GM08714 (cell line): ENCODE data around the gene PLAAT2.

Source experiments
- H3K4me3 ChIP-seq: fragments of 200-500 bp; sonication (Bioruptor generic); 2 replicates; pipeline ENCODE4 v1.5.1; 2014; ENCODE audit warnings: mild to moderate bottlenecking, low read length, inconsistent platforms
- ZNF274 ChIP-seq: IDR thresholded peaks from 2 replicates; pipeline ENCODE4 v1.6.1; 2012; ENCODE audit warnings: mild to moderate bottlenecking, low read depth, low read length

PLAAT2 gene

DNA sequence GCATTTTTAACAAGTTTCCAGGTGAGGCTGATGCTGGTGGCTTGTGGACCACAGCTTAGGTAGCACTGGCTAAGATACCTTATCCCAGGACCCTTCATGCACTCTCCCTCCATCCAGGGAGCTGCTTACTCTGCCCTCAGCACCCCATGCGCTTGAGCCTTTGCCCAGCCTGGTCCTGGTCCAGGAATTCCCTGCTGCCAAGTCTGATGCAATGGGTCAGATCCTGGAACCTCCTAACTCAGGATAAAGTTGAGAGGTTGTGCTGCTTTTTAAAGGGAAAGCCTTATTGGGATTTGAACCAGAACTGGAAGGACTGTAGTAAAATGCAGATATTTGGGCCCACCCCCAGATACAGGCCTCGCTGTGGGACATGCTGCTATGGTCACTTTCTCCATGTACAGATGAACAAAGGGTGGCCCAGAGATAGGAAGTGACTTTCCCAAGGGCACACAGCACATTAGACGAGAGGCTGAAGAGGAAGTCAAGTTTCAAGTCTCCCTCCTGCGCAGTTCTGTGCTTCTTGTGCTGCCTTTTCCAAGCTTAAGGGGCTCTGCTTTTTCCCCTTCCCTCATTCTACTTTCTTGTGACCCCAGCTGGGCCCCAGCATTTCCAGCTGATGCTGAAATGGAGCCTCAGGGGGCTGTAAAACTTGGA is 58.1 kb downstream of the PLAAT2 start:
- TF ChIP-seq ZNF274: no peak
- no peak overlapping the region for H3K4me3 ChIP-seq

DNA sequence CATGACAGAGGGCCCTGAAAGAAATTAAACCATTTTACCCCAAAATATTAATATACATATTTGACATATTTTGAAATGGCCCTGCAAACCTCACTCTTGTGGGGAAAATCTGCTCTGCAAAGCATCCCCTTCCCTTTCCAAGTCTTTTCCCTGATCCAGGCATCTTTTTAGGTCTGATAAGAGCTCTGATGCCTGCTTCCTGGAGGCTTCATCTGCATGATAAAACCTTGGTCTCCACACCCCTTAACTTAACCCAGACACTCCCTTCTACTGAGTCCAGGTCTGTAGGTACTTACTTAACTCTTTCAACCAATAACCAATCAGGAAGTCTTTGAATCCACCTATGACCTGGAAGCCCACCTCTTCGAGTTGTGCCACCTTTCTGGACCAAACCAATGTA is 59.1 kb downstream of the PLAAT2 start:
- no peak overlapping the region for H3K4me3 ChIP-seq
- no peak for TF ChIP-seq ZNF274

DNA sequence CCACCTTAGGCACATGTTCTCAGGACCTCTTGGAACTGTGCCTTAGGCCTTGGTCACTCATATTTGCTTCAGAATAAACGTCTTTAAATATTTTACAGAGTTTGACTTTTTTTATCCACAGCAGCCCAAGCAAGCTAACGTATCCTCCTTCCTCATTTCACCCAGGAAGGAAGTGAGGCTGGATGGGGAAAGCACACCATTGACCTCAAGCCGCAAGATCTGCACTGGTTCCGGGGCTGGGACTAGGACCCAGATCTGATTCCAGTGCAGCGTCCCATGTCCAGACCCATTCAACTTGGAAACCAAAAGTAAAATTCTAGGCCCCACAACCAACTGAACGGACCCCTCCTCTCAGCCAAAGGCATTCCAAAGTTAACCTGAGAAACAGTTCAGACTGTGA is 59.7 kb downstream of the PLAAT2 start:
- H3K4me3 ChIP-seq: no peak overlapping the region
- TF ChIP-seq ZNF274: no peak
